NCI-H82 treated with DMSO at 0.1 percent for 48 hours (cell line): ENCODE data around the gene MIA2.

ENCODE experiments used
- DNase-seq: peaks from one replicate; lab custom pipeline; 2025; ENCODE audit not compliant: unreplicated experiment; lab: John Stamatoyannopoulos, UW

The MIA2 gene

GRCh38 chr14:39432179-39432618 is 198.5 kb downstream of the MIA2 start, which contains the start of gene FBXO33:
FBXO33 (minus strand) TSS chr14:39432433; CDS start chr14:39432162, 271 bp downstream.
- peak; percentile 76 for DNase-seq

DNA sequence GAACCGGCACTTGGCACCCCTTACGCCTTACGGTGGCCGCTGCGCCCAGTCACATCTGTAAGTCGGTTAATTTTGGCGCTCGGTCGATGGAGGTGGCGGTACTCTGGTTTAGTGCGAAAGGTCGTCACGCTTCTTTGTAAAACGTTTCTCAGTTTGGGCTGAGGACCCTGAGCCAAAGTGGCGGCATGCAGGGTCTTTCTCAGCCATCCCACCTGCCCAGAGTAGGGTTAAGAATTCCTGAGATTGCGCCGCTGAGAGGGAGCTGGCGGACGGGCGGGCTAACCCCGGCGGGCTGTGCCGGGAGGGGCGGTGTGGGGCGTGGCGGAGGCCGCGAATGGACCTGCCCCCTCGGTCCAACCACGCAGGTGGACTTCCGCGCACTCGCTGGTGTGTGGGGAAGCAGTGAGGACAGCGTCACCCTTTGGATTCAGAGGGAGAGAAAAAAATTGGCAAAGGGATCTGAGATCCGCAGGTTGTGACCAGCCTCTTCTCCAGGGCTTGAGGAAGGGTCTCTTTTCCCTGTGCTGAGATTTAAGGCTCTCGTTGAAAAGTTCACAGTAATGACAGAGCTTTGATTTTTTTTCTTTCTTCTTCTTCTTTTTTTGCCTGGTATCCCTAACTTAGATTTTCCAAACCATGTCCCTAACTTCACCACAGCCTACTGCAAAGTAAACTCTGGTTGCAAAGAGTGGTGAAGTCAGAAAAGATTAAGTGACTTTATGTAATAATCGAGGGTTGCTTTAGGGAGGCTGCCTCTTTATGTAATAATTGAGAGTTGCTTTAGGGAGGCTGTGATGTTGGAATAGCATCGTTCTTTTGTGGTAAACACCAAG is 199.1 kb downstream of the MIA2 start:
- DNase-seq = peak; percentile 76

- no peak for DNase-seq
Measured at GRCh38 chr14:39433452-39433813, 199.7 kb downstream of the MIA2 start.

GRCh38 chr14:39434401-39434800 is 200.7 kb downstream of the MIA2 start:
- DNase-seq = no peak

GRCh38 chr14:39435241-39435640 is 201.5 kb downstream of the MIA2 start:
- no peak for DNase-seq
